ENCODE results near the gene FADD.

Gene FADD

GRCh38 chr11:70174547-70175235 is 28.4 kb upstream of the FADD start:
- no peak overlapping the region for H2AFZ ChIP-seq (ENCODE audit: low read depth, low read length, severe bottlenecking)
- TF ChIP-seq EZH2phosphoT487 (conservative IDR thresholded peaks at IDR 0.05; ENCODE audit: low read length) = no peak
- TF ChIP-seq, protein P1, sequence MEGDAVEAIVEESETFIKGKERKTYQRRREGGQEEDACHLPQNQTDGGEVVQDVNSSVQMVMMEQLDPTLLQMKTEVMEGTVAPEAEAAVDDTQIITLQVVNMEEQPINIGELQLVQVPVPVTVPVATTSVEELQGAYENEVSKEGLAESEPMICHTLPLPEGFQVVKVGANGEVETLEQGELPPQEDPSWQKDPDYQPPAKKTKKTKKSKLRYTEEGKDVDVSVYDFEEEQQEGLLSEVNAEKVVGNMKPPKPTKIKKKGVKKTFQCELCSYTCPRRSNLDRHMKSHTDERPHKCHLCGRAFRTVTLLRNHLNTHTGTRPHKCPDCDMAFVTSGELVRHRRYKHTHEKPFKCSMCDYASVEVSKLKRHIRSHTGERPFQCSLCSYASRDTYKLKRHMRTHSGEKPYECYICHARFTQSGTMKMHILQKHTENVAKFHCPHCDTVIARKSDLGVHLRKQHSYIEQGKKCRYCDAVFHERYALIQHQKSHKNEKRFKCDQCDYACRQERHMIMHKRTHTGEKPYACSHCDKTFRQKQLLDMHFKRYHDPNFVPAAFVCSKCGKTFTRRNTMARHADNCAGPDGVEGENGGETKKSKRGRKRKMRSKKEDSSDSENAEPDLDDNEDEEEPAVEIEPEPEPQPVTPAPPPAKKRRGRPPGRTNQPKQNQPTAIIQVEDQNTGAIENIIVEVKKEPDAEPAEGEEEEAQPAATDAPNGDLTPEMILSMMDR (IDR thresholded peaks at IDR 0.05; ENCODE audit: insufficient read depth, low read length, poor library complexity, severe bottlenecking) = no peak
- H3K36me3 ChIP-seq (ENCODE audit: low read length) = no peaks in the 10 kb centered on the region

DNA sequence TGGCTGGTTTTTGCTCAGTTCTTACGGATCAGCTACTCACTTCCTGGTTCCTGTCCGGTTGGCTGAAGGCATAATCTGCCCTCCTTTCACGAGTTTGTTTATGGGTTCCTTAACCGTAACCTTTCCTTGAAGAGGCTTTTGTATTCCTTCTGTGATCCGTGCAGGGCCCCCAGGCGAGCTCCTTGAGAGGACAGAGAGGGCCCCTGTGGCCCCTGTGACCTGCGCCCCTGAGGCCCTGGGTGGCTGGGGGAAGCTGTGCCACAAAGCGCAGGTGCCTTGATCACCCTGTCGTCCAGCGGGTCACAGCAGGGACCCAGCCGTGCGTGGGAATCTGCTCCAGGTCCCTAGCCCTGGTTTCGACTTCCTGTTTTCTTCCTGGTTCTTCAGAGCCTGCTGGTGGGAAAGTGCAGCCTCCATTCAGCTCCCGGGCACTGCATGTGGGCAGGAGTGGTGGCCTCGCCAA is 27.8 kb upstream of the FADD start:
- H2AFZ ChIP-seq (ENCODE audit: low read depth, low read length, severe bottlenecking) = no peak overlapping the region
- H3K9me2 ChIP-seq (replicated peaks; ENCODE audit: insufficient read depth, low read length) = no peaks in the 10 kb centered on the region
- H3K27ac ChIP-seq (ENCODE audit: low read depth, low read length) = no peak overlapping the region
- no peak for TF ChIP-seq EZH2phosphoT487 (conservative IDR thresholded peaks at IDR 0.05; ENCODE audit: low read length)
- TF ChIP-seq, protein P1 (IDR thresholded peaks at IDR 0.05; ENCODE audit: insufficient read depth, low read length, poor library complexity, severe bottlenecking) = no peak
- no peak overlapping the region for H3K4me2 ChIP-seq (ENCODE audit: low read depth, low read length, poor library complexity, severe bottlenecking)
- no peaks in the 10 kb centered on the region for H3K36me3 ChIP-seq (ENCODE audit: low read length)
- no peaks in the 10 kb centered on the region for H4K20me1 ChIP-seq (ENCODE audit: low read depth, low read length)
- H3K79me2 ChIP-seq (ENCODE audit: insufficient read depth, low read length) = no peaks in the 10 kb centered on the region
- no peak overlapping the region for H3K9ac ChIP-seq (ENCODE audit: low read length)
- H3K4me3 ChIP-seq (ENCODE audit: insufficient read depth, low read length, poor library complexity, severe bottlenecking) = no peak overlapping the region
- H3K27me3 ChIP-seq (ENCODE audit: low read length) = no peaks in the 10 kb centered on the region
- no peaks in the 10 kb centered on the region for H3F3A ChIP-seq (ENCODE audit: insufficient read depth)
- no peaks in the 10 kb centered on the region for H3K9me3 ChIP-seq (ENCODE audit: insufficient read depth, low read length)

More at GRCh38 chr11:70174547-70175235, 28.4 kb upstream of the FADD start:
- H3K27me3 ChIP-seq (ENCODE audit: low read length) = no peaks in the 10 kb centered on the region
- no peak overlapping the region for H3K4me3 ChIP-seq (ENCODE audit: insufficient read depth, low read length, poor library complexity, severe bottlenecking)
- H3K27ac ChIP-seq (ENCODE audit: low read depth, low read length) = no peak overlapping the region
- no peaks in the 10 kb centered on the region for H3K79me2 ChIP-seq (ENCODE audit: insufficient read depth, low read length)
- H3K4me2 ChIP-seq (ENCODE audit: low read depth, low read length, poor library complexity, severe bottlenecking) = no peak overlapping the region
- H3K9me2 ChIP-seq (replicated peaks; ENCODE audit: insufficient read depth, low read length) = no peaks in the 10 kb centered on the region
- no peaks in the 10 kb centered on the region for H4K20me1 ChIP-seq (ENCODE audit: low read depth, low read length)
- H3K9me3 ChIP-seq (ENCODE audit: insufficient read depth, low read length) = no peaks in the 10 kb centered on the region
- H3F3A ChIP-seq (ENCODE audit: insufficient read depth) = no peaks in the 10 kb centered on the region
- no peak overlapping the region for H3K9ac ChIP-seq (ENCODE audit: low read length)

GRCh38 chr11:70176940-70177689 is 26.0 kb upstream of the FADD start:
- Histone ChIP-seq H2AFZ (ENCODE audit: low read depth, low read length, severe bottlenecking) (no peak overlapping the region), H3K79me2 (ENCODE audit: insufficient read depth, low read length) (no peaks in the 10 kb centered on the region), H3F3A (ENCODE audit: insufficient read depth) (no peaks in the 10 kb centered on the region), H3K27ac (ENCODE audit: low read depth, low read length) (no peak overlapping the region), H4K20me1 (ENCODE audit: low read depth, low read length) (no peaks in the 10 kb centered on the region), H3K9me2 (replicated peaks; ENCODE audit: insufficient read depth, low read length) (no peaks in the 10 kb centered on the region), H3K4me3 (ENCODE audit: insufficient read depth, low read length, poor library complexity, severe bottlenecking) (no peak overlapping the region), H3K9ac (ENCODE audit: low read length) (no peak overlapping the region), H3K27me3 (ENCODE audit: low read length) (no peaks in the 10 kb centered on the region), H3K9me3 (ENCODE audit: insufficient read depth, low read length) (no peaks in the 10 kb centered on the region), H3K36me3 (ENCODE audit: low read length) (no peaks in the 10 kb centered on the region), H3K4me2 (ENCODE audit: low read depth, low read length, poor library complexity, severe bottlenecking) (no peak overlapping the region)
- TF ChIP-seq EZH2phosphoT487 (conservative IDR thresholded peaks at IDR 0.05; ENCODE audit: low read length) = no peak
- TF ChIP-seq, protein P1 (IDR thresholded peaks at IDR 0.05; ENCODE audit: insufficient read depth, low read length, poor library complexity, severe bottlenecking) = peak; percentile 49
